Liver (tissue), 2 donors: ENCODE measurements around the gene LPP.

Experiments used
- CTCF ChIP-seq: fragments of 150-350 bp; IDR thresholded peaks from 2 replicates; pipeline ENCODE4 v1.5.1; 2017; ENCODE audit warnings: improper control_type of control experiment, low read depth, low read length; ENCODE audit not compliant: missing input control
- REST ChIP-seq: IDR thresholded peaks from 2 replicates; pipeline ENCODE4 v1.6.1; 2016; ENCODE audit warnings: antibody characterized with exemption, mild to moderate bottlenecking
- YY1 ChIP-seq: IDR thresholded peaks from 2 replicates; pipeline ENCODE4 v1.6.1; 2016; ENCODE audit warnings: antibody characterized with exemption, mild to moderate bottlenecking
- donor health status: healthy.

GRCh38 chr3:188439080-188439479 lies 285.1 kb downstream of the LPP start:
- TF ChIP-seq CTCF, result no peak
- no peak for TF ChIP-seq REST
- TF ChIP-seq YY1, result no peak
